Retinal pigment epithelial cell (primary cell): ENCODE results near the gene EXOC6B.

Source experiments
- DNase-seq: peaks from one replicate; pipeline ENCODE4 v3.0.0-alpha.2; 2010; ENCODE audit warnings: low read depth
- H3K4me3 ChIP-seq: 2 replicates; pipeline ENCODE4 v1.5.1; 2011; ENCODE audit warnings: mild to moderate bottlenecking, low read length, control low read depth, moderate library complexity
- CTCF ChIP-seq: conservative IDR thresholded peaks from 2 replicates; pipeline ENCODE4 v1.5.1; 2011; ENCODE audit warnings: low read depth, low read length, control low read depth, inconsistent platforms

Gene EXOC6B

DNA sequence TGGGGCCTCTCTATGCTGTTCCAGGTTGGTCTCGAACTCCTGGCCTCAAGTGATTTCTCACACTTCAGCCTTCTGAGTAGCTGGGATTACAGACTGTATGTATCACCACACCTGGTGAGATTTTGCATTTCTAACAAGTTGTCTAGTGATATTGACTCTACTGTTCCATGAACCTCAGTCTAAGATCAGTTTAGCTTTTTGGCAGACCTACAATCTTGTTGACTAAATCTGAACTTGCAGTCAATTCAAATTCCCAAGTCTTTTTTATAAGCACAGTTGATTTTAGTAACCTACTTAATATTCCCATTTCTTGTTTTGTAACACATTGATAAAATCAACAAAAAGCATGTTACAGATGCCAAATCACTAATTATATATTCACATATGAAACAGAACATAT, 412.1 kb downstream of the EXOC6B start:
- H3K4me3 ChIP-seq = no peak overlapping the region
- DNase-seq = no peak
- TF ChIP-seq CTCF = no peak

- TF ChIP-seq CTCF = no peak
- H3K4me3 ChIP-seq = no peak overlapping the region
- DNase-seq = no peak
These were observed 413.6 kb downstream of the EXOC6B start for GRCh38 chr2:72412214-72412613.

DNA sequence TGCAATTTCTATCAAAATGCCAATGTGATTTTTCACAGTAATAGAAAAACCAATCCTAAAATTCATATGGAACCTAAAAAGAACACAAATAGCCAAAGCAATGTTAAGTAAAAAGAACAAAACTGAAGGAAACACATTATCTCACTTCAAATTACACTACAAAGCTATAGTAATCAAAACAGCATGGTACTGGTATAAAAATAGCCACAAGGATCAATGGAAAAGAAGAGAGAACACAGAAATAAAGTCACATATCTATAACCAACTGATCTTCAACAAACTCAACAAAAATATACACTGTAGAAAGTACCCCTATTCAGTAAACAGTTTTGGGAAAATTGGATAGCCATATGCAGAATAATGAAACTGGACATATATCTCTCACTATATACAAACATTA, 426.0 kb downstream of the EXOC6B start:
- no peak for TF ChIP-seq CTCF
- DNase-seq = no peak

GRCh38 chr2:72395096-72395495, 430.7 kb downstream of the EXOC6B start:
- TF ChIP-seq CTCF = no peak
- DNase-seq = no peak
- no peak overlapping the region for H3K4me3 ChIP-seq

More for the DNA sequence above, 426.0 kb downstream of the EXOC6B start:
- no peak overlapping the region for H3K4me3 ChIP-seq

DNA sequence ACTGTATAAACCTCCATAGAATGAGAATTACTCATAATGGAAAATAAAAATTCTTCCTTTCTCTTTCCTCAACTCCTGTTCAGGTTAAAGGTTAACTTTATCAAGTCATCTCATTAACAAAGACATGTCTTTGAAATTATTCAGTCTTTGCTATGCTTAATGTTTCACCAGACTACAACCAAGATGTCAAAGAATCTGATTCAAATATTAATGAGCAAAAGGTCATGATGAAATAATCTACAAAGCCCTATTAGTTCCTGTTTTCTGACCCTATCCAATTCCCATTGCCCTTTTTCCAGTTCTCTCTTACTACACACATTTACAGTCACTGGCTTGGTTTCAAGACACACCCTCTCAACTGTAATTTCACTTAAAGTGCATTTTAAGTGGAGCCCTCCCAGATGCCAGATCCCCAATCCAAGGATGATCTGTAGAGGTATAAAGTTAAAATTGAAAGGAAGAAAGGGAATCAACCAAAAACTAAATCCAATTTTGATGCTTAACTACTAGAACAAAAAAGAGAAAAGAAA, 431.2 kb downstream of the EXOC6B start:
- DNase-seq = no peak
- H3K4me3 ChIP-seq = no peak overlapping the region
- TF ChIP-seq CTCF = no peak

DNA sequence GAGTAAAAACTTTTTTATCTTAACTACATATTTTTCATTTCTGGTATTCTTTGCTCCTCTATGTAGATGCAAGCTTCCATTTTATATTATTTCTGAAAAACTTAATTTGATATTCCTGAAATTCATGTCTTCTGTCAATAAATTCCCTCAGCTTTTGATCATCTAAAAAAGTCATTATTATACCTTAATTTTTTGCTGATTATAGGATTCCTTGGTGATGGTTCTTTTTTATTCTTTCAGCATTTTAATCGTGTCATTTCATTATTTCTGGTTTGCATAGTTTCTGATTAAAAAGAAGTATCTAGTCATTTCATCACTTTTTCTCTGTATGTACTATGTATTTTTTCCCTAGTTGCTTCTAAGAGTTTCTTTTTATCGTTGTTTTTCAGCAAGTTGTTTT, 436.4 kb downstream of the EXOC6B start:
- no peak for DNase-seq
- no peak overlapping the region for H3K4me3 ChIP-seq
- no peak for TF ChIP-seq CTCF

- DNase-seq = no peak
- H3K4me3 ChIP-seq = no peak overlapping the region
- no peak for TF ChIP-seq CTCF
These were observed 437.6 kb downstream of the EXOC6B start for GRCh38 chr2:72388263-72388662.
